ENCODE results near the gene MEGF10. TPM values are rescaled to one million over a fixed set of nuclear protein-coding genes. Genes with fewer than 3 reads are reported as not detected.
"Not testable (repeated sequence)": the region's sequence is repeated elsewhere in the genome, so short reads cannot be mapped to it uniquely, and the experiment has no call there.

MEGF10 gene
- total RNA-seq, 2 experiments from 2014 or later, result not detected

DNA sequence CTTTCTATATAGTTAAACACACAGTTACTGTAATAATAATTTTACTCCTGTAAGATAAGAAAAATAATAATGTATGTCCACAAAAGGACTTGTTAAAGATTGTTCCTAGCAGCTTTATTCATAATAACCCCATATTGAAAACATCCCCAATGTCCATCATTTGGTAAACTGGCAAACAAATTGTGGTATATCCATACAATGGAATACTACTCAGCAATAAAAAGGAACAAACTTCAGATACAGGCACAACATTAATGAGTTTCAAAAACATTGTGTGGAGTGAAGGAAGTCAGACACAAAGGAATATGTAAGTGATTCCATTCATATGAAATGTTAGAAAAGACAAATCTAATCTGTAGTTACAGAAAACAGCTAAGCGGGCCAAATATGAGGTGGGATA, 1.9 kb upstream of the MEGF10 start:
- no peaks in the 10 kb centered on the region for H3K36me3 Mint-ChIP-seq (ENCODE audit: low read depth)
- H3K27me3 Mint-ChIP-seq, result peaks cover 65% of the 10 kb centered on the region
- peaks cover 8% of the 10 kb centered on the region for H3K9me3 Mint-ChIP-seq (ENCODE audit: low read depth)
- H3K4me1 Mint-ChIP-seq, result peaks cover 13% of the 10 kb centered on the region
- no peak overlapping the region for H3K4me3 Mint-ChIP-seq
- DNase-seq (no peak), ATAC-seq (no peak)
- POLR2A ChIA-PET, result no interaction called here
- intact Hi-C loops (cut with DNase I, micrococcal nuclease), result no loop called here
- H3K27ac Mint-ChIP-seq, result no peak overlapping the region
- CTCF ChIA-PET, result interaction anchor here (1.0 to 2.3 kb wide), 3 partner anchors 27 to 204 kb away, joined by 3 to 6 read pairs (median 3); no protein-coding TSS in a partner anchor

DNA sequence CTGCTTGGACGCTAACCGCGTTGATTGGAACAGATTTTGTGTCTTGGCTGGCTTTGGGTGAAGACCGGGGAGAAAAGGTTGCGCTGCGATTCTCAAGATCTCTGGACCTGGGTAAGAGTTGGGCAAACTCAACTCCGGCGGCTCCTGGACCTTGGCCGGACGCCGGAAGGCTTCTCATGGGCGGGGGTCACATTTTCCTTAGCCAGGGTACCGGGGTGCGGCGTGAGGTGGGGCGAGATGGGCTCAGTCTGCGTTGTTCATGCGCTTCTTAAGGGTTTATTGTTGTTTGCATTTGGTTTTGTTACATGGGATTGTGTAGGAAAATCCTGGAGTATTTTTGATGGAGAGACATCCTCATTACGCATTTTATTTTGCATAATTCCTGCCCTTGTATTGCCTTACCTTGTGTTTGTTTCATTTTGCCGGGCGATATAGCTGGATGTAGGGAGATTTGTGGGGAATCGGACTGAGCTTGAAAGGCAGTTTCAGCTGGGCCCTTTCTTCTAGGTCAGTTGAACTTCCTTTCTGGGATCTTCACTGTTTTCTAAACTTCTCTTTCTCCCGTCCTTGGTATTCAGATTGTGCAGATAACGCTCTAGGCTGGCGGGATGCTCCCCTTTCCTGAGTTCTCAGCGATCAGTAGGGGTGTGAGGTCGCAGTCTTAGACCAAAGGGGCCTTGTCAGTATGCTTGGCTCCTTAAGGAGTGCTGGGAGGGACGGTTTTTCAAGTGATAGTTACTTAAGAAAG, 524 bp downstream of the MEGF10 start:
- ChIA-PET CTCF (interaction anchor here (0.7 to 1.0 kb wide), 3 partner anchors 23 to 200 kb away, joined by 3 to 7 read pairs (median 3); no protein-coding TSS in a partner anchor), POLR2A (no interaction called here)
- ATAC-seq (no peak), DNase-seq (no peak)
- Mint-ChIP-seq H3K36me3 (ENCODE audit: low read depth) (no peaks in the 10 kb centered on the region), H3K27ac (no peak overlapping the region), H3K4me3 (no peak overlapping the region), H3K9me3 (ENCODE audit: low read depth) (peaks cover 8% of the 10 kb centered on the region), H3K4me1 (peaks cover 13% of the 10 kb centered on the region), H3K27me3 (peaks cover 61% of the 10 kb centered on the region)
- intact Hi-C loops (cut with DNase I, micrococcal nuclease), result loop anchor here (1.0 to 2.0 kb wide), 4 partner anchors 23 to 202 kb away; no protein-coding TSS in a partner anchor

DNA sequence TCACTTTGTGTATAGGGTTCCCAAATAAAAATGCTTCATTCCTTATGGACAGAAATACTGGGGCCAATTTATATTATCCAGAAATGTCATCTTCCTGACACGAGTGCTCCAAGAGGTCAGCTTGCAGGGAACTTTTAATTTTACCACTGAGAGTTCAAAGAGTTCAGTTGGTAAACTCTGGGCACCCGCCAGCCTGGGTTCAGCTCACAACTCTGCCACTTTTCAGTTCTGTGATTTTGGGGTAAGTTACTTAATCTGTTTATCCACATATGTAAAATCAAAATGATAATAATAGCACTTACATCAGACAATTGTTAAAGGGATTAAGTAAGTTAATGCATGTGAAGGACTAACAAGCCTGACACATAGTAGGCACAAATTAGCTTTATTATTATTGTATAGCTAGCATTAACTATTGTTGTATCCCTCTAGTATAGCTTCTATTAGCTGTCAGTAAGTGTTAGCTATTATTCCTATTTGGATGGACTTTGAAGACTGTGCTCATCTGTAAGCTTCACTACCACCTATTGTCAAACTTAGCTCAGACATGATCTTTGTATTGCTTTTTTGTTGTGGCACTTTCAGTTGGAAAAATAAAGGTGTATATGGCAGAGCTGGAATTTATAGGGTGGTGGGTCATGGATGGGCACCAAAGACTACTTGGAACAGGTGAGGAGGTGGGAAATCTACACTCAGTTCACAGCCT, 1.6 kb downstream of the MEGF10 start:
- ChIA-PET POLR2A (no interaction called here), CTCF (interaction anchor here (0.7 to 2.3 kb wide), 5 partner anchors 12 to 199 kb away, joined by 3 to 7 read pairs (median 3); no protein-coding TSS in a partner anchor)
- DNase-seq (no peak), ATAC-seq (no peak)
- Mint-ChIP-seq H3K27me3 (peaks cover 59% of the 10 kb centered on the region), H3K9me3 (ENCODE audit: low read depth) (peaks cover 8% of the 10 kb centered on the region), H3K36me3 (ENCODE audit: low read depth) (no peaks in the 10 kb centered on the region), H3K27ac (no peak overlapping the region), H3K4me3 (no peak overlapping the region), H3K4me1 (peaks cover 13% of the 10 kb centered on the region)
- intact Hi-C loops (cut with DNase I, micrococcal nuclease), result no loop called here

DNA sequence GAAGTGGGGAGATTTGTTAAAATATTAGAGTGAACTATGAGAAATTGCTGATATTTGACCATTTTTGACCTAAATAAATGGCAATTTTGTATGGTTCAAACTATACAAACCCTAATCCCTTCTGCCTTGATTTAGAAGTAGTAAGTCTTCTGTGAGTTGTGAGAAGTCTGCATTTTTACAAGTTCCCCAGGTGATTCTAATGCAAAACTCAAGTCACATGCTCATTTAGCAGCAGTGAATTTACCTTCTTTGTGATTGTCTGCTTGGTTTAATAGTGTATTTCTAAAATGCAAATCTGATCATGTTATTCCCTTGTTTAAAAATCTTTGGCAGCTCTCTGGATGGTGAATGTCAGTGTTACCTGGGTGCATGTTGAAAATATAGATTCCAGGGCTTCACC, 2.8 kb downstream of the MEGF10 start:
- Mint-ChIP-seq H3K4me3 (no peak overlapping the region), H3K27me3 (peaks cover 53% of the 10 kb centered on the region), H3K27ac (no peak overlapping the region), H3K9me3 (ENCODE audit: low read depth) (peaks cover 6% of the 10 kb centered on the region), H3K36me3 (ENCODE audit: low read depth) (no peaks in the 10 kb centered on the region), H3K4me1 (peaks cover 13% of the 10 kb centered on the region)
- ATAC-seq (no peak), DNase-seq (no peak)
- POLR2A ChIA-PET, result no interaction called here
- CTCF ChIA-PET, result interaction anchor here (2.3 kb wide), 1 partner anchor 11 kb away, joined by 5 read pairs; no protein-coding TSS in a partner anchor
- intact Hi-C loops (cut with DNase I, micrococcal nuclease), result no loop called here

DNA sequence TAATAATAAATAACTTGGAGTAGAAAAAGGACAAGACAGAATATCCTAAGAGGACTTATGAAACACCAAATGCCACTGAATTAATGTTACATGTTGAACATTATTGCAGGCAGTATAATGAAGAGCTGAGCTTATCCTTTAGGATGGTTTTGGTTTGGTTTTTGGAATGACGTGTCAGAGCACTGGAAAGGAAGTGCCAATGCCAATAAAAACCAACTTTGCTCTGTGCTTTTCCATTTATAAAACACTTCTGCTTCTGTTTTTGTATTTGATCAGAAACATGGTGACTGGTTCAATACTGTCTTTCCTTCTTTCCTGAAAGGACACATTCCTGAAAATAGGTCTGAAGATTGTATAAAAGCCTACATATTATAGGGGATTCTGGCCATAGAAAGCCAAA, 4.2 kb downstream of the MEGF10 start:
- Mint-ChIP-seq H3K27ac (no peak overlapping the region), H3K4me3 (no peak overlapping the region), H3K4me1 (peaks cover 13% of the 10 kb centered on the region), H3K36me3 (ENCODE audit: low read depth) (no peaks in the 10 kb centered on the region), H3K9me3 (ENCODE audit: low read depth) (no peaks in the 10 kb centered on the region), H3K27me3 (peaks cover 43% of the 10 kb centered on the region)
- ChIA-PET POLR2A (no interaction called here), CTCF (no interaction called here)
- DNase-seq (no peak), ATAC-seq (no peak)
- intact Hi-C loops (cut with DNase I, micrococcal nuclease), result no loop called here

DNA sequence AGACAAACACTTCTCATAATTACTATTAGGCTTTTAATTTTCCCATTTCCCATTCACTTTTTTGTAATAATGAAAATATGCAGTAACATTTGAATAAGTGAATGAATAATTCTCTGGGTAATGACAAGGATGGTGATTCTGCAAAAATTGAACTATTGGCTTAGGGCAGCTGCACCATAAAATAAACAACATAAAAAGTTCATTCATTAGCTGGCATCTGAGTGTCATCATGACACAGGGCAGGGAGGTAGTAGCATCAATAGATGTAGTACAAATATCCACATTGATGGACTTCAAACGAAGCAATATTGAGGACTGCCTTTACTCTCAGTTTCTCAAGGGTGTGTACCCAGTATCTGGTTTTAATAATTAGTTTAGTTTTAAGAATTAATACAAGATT, 4.9 kb downstream of the MEGF10 start:
- Mint-ChIP-seq H3K27me3 (peaks cover 38% of the 10 kb centered on the region), H3K27ac (no peak overlapping the region), H3K4me3 (no peak overlapping the region), H3K9me3 (ENCODE audit: low read depth) (no peaks in the 10 kb centered on the region), H3K36me3 (ENCODE audit: low read depth) (no peaks in the 10 kb centered on the region), H3K4me1 (peaks cover 7% of the 10 kb centered on the region)
- intact Hi-C loops (cut with DNase I, micrococcal nuclease), result no loop called here
- POLR2A ChIA-PET, result no interaction called here
- CTCF ChIA-PET, result no interaction called here
- DNase-seq (no peak), ATAC-seq (no peak)

DNA sequence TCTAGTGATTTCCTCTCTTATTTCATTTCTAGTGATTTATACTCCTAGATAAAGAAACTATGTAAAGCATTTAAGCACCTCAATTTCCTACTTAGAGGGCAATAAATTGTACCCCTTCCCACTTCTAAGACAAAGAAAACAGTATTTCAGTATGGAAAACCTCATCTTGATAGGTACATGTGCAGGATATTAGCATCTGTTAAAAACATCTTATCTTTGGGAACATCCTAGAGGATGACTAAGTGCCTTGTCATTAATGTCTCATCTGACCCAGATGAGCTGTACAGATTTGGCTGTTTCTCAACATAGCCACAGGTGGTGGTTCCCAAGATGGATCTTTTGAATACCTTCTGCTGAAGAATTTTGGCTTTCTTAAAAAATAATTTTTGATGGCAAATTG, 5.7 kb downstream of the MEGF10 start:
- intact Hi-C loops (cut with DNase I, micrococcal nuclease), result no loop called here
- peak; percentile 33 for ATAC-seq
- ChIA-PET POLR2A (no interaction called here), CTCF (no interaction called here)
- H3K27ac Mint-ChIP-seq, result no peak overlapping the region
- peaks cover 29% of the 10 kb centered on the region for H3K27me3 Mint-ChIP-seq
- H3K4me1 Mint-ChIP-seq, result no peaks in the 10 kb centered on the region
- no peaks in the 10 kb centered on the region for H3K9me3 Mint-ChIP-seq (ENCODE audit: low read depth)
- H3K36me3 Mint-ChIP-seq (ENCODE audit: low read depth), result no peaks in the 10 kb centered on the region
- no peak for DNase-seq
- no peak overlapping the region for H3K4me3 Mint-ChIP-seq

DNA sequence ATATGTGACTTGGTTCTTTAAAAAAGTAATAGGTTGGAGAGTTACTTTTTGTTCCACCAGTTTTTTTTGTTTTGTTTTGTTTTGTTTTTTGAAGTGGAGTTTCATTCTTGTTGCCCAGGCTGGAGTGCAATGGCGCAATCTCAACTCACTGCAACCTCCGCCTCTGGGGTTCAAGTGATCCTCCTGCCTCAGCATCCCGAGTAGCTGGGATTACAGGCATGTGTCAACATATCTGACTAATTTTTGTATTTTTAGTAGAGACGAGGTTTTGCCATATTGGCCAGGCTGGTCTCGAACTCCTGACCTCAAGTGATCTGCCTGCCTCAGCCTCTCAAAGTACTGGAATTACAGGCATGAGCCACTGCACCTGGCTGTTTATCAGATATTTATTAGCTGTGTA, 6.3 kb downstream of the MEGF10 start:
- DNase-seq; intact Hi-C loops (cut with DNase I, micrococcal nuclease); H3K36me3 Mint-ChIP-seq (ENCODE audit: low read depth); ATAC-seq; H3K4me1 Mint-ChIP-seq; POLR2A ChIA-PET; H3K4me3 Mint-ChIP-seq; H3K27ac Mint-ChIP-seq; CTCF ChIA-PET; H3K9me3 Mint-ChIP-seq (ENCODE audit: low read depth): not testable (repeated sequence)
- H3K27me3 Mint-ChIP-seq, result peaks cover 24% of the 10 kb centered on the region

DNA sequence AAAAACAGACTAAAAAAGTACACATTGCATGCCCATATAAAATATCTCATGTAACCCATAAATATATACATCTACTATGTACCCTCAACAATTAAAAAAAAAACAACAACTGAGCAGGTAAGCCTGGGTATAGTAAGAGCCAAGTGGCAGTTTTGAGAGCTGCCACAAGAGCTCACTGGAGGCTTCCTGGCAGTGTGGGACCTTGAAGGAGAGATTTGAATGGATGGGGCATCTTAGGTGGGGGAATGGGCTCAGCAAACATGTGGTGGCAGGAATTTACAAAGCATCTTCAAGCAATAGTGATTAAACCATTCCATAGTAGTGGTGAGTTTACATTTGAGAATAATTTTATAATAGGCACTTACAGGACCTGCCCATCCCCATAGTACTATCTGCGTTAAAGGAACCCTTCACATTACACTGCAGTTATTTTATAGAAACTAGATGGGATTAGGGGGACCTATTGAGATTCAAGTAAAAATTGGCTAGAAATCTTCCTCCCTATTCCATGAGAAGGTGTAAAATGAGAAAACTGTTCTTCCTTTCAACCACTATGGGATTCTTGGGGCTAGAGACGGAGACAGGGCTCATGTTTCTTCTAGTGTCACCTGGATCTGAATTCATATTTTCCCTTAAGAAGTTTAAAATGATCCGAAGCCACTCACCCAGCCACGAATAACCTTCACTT, 6.9 kb downstream of the MEGF10 start:
- POLR2A ChIA-PET, result no interaction called here
- CTCF ChIA-PET, result no interaction called here

DNA sequence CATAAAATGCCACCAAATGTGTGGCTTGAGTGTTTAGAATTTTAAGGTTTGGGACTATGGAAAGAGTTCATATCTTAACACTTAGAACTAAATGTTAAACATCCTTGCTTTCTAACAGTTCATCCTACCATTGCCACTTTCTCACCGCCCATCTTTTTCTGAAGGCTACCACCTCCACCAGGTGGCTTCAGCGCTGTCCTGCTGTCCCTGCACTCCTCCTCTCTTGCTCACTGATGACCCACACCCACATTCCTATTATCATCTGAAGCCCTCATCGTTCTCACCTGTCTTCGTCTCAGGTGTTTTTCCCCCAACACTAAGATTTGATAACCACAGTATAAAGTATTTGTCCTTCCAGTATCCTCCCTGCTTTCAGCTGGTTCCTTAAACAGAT, 7.4 kb downstream of the MEGF10 start:
- POLR2A ChIA-PET, result no interaction called here

More for the DNA sequence above, 6.9 kb downstream of the MEGF10 start:
- no peaks in the 10 kb centered on the region for H3K9me3 Mint-ChIP-seq (ENCODE audit: low read depth)
- ATAC-seq, result no peak
- no peak overlapping the region for H3K27ac Mint-ChIP-seq
- no peak for DNase-seq
- peaks cover 19% of the 10 kb centered on the region for H3K27me3 Mint-ChIP-seq
- no peaks in the 10 kb centered on the region for H3K36me3 Mint-ChIP-seq (ENCODE audit: low read depth)
- H3K4me3 Mint-ChIP-seq, result no peak overlapping the region
- H3K4me1 Mint-ChIP-seq, result no peaks in the 10 kb centered on the region
- intact Hi-C loops (cut with DNase I, micrococcal nuclease), result no loop called here

DNA sequence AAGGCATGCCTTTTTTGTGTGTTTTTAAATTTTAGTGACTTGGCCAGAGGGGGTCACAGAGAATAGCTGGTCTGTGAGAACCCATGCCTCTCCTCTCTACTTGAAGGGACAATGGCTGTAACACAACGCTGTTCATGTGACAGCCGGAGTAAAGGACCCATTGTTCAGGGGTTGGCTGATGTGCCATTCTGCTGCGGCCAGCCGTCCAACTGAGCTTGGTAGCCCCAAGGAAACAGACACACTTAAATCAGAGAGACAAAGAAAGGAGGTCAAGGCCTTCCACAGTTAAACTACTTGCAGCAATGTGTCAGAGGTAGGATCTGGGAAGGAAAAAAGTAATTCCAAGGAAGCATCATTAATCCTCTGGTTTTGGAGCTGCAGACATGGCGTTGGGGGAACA, 8.1 kb downstream of the MEGF10 start:
- ATAC-seq (no peak), DNase-seq (no peak)
- CTCF ChIA-PET, result no interaction called here
- Mint-ChIP-seq H3K4me1 (no peaks in the 10 kb centered on the region), H3K9me3 (ENCODE audit: low read depth) (no peaks in the 10 kb centered on the region), H3K4me3 (no peak overlapping the region), H3K27me3 (peaks cover 16% of the 10 kb centered on the region), H3K36me3 (ENCODE audit: low read depth) (no peaks in the 10 kb centered on the region), H3K27ac (no peak overlapping the region)
- intact Hi-C loops (cut with DNase I, micrococcal nuclease), result no loop called here
- POLR2A ChIA-PET, result interaction anchor here (0.5 kb wide), 1 partner anchor 947 kb away, joined by 4 read pairs; no protein-coding TSS in a partner anchor

More for the DNA sequence above, 7.4 kb downstream of the MEGF10 start:
- H3K36me3 Mint-ChIP-seq (ENCODE audit: low read depth), result no peaks in the 10 kb centered on the region
- no peaks in the 10 kb centered on the region for H3K9me3 Mint-ChIP-seq (ENCODE audit: low read depth)
- no peak for ATAC-seq
- no peak overlapping the region for H3K4me3 Mint-ChIP-seq
- peaks cover 22% of the 10 kb centered on the region for H3K27me3 Mint-ChIP-seq
- no peaks in the 10 kb centered on the region for H3K4me1 Mint-ChIP-seq
- H3K27ac Mint-ChIP-seq, result no peak overlapping the region
- intact Hi-C loops (cut with DNase I, micrococcal nuclease), result no loop called here
- CTCF ChIA-PET, result no interaction called here
- DNase-seq, result no peak

All from activated CD4-positive, alpha-beta T cell treated with anti-CD3 and anti-CD28 coated beads for 36 hours (primary cell).